Natural killer cell (primary cell): ENCODE data around the gene PLPPR2. TPM values are rescaled to one million over a fixed set of nuclear protein-coding genes. Genes with fewer than 3 reads are reported as not detected.
"Not testable (repeated sequence)": the region's sequence is repeated elsewhere in the genome, so short reads cannot be mapped to it uniquely, and the experiment has no call there.

Source experiments
- ATAC-seq, 3 donors: fragments of 150-1000 bp in 2 of 3; fragments of 200-7000 bp in 1 of 3; cut with Tn5 transposase; 1 replicate in 1 of 3; 2 replicates in 2 of 3; pipeline ENCODE4 v1.10.0; 2021; ENCODE audit warnings: mild to moderate bottlenecking in 2 of 3, moderate library complexity in 2 of 3
- DNase-seq, 2 donors: peaks; one replicate each; pipeline versions ENCODE4 v3.0.0 to v3.0.0-alpha.2; 2013 to 2021; ENCODE audit warnings: mixed read lengths in 1 of 2
- H3K27ac ChIP-seq: one replicate; pipeline ENCODE4 v1.5.1; 2013; ENCODE audit warnings: mild to moderate bottlenecking, low read length
- H3K27me3 ChIP-seq: one replicate; pipeline ENCODE4 v1.6.1; 2013; ENCODE audit warnings: low read length; ENCODE audit not compliant: control insufficient read depth, insufficient read depth
- H3K36me3 ChIP-seq: one replicate; pipeline ENCODE4 v1.6.1; 2013; ENCODE audit warnings: low read length; ENCODE audit not compliant: control insufficient read depth, insufficient read depth
- H3K4me1 ChIP-seq: one replicate; pipeline ENCODE4 v1.6.1; 2013; ENCODE audit warnings: low read length; ENCODE audit not compliant: control insufficient read depth, insufficient read depth
- H3K4me3 ChIP-seq: one replicate; pipeline ENCODE4 v1.5.1; 2013; ENCODE audit warnings: low read length
- H3K9me3 ChIP-seq: one replicate; pipeline ENCODE4 v1.6.1; 2013; ENCODE audit warnings: low read length; ENCODE audit not compliant: control insufficient read depth, insufficient read depth
- H3K27ac Mint-ChIP-seq, 2 donors: one replicate each; pipeline ENCODE4 v1.8.0; 2022; ENCODE audit warnings: mild to moderate bottlenecking in 2 of 2, mixed read lengths in 2 of 2, moderate library complexity in 1 of 2
- H3K27me3 Mint-ChIP-seq, 2 donors: one replicate each; pipeline ENCODE4 v1.8.0; 2022; ENCODE audit warnings: low read depth in 2 of 2, mixed read lengths in 2 of 2
- H3K36me3 Mint-ChIP-seq: one replicate; pipeline ENCODE4 v1.8.0; 2022; ENCODE audit warnings: mixed read lengths
- H3K4me1 Mint-ChIP-seq, 2 donors: one replicate each; pipeline ENCODE4 v1.8.0; 2022; ENCODE audit warnings: mixed read lengths in 2 of 2
- H3K4me3 Mint-ChIP-seq: one replicate; pipeline ENCODE4 v1.8.0; 2022; ENCODE audit warnings: mild to moderate bottlenecking, moderate library complexity, mixed read lengths
- H3K9me3 Mint-ChIP-seq, 2 donors: one replicate each; pipeline ENCODE4 v1.8.0; 2022; ENCODE audit warnings: mixed read lengths in 2 of 2
- CTCF ChIP-seq: fragments of 200-600 bp; IDR thresholded peaks from one replicate; pipeline ENCODE4 v1.8.0; 2022; ENCODE audit warnings: antibody characterized with exemption
- WGBS: methylation state at CpG from one replicate; pipeline ENCODE4 v1.1.7; 2013; ENCODE audit warnings: missing lambda C conversion rate; ENCODE audit not compliant: insufficient coverage; 5-methylcytosine and 5-hydroxymethylcytosine counted together
- intact Hi-C: fragments of 100-400 bp; cut with micrococcal nuclease; formaldehyde crosslinking; loops from one replicate; pipeline ENCODE4 v1.14.2; 2022
- total RNA-seq, 4 donors: library from RNA; stranded (reverse); fragments of 120-200 nt in 1 of 4; gene quantifications; one replicate each; pipeline versions ENCODE4 v1.2.3 to v1.2.4, GENCODE V29; 2013 to 2022

Gene PLPPR2
- total RNA-seq, 3 donors from 2014 or later (not counting 1 experiment from before 2014, with no cell fraction given) = 13.3 to 21.1 (median 16.1) TPM

- ATAC-seq = no peak
- no peaks in the 10 kb centered on the region for H3K36me3 ChIP-seq
These were observed 25.1 kb upstream of the PLPPR2 start for GRCh38 chr19:11330127-11330526.

GRCh38 chr19:11331502-11331901 is 23.7 kb upstream of the PLPPR2 start:
- Mint-ChIP-seq H3K4me3 (no peak overlapping the region), H3K27ac (no peak overlapping the region), H3K36me3 (no peaks in the 10 kb centered on the region), H3K4me1 (no peaks in the 10 kb centered on the region), H3K9me3 (no peaks in the 10 kb centered on the region), H3K27me3 (no peaks in the 10 kb centered on the region)
- no peaks in the 10 kb centered on the region for H3K27me3 ChIP-seq
- H3K4me3 ChIP-seq = no peak overlapping the region
- H3K4me1 ChIP-seq = no peaks in the 10 kb centered on the region
- DNase-seq = no peak
- 96% methylated on average over 4 of the region's 4 CpGs for WGBS
- intact Hi-C loops = no loop called here
- no peak for TF ChIP-seq CTCF
- no peaks in the 10 kb centered on the region for H3K9me3 ChIP-seq
- ATAC-seq = no peak
- no peak overlapping the region for H3K27ac ChIP-seq
- no peaks in the 10 kb centered on the region for H3K36me3 ChIP-seq

More at GRCh38 chr19:11330127-11330526, 25.1 kb upstream of the PLPPR2 start:
- no peaks in the 10 kb centered on the region for H3K4me1 Mint-ChIP-seq
- no peak overlapping the region for H3K27ac ChIP-seq
- 87% methylated on average over 4 of the region's 4 CpGs for WGBS
- no peaks in the 10 kb centered on the region for H3K9me3 Mint-ChIP-seq
- H3K27me3 Mint-ChIP-seq = no peaks in the 10 kb centered on the region
- H3K9me3 ChIP-seq = no peaks in the 10 kb centered on the region
- no peak overlapping the region for H3K27ac Mint-ChIP-seq
- H3K27me3 ChIP-seq = no peaks in the 10 kb centered on the region
- no peaks in the 10 kb centered on the region for H3K36me3 Mint-ChIP-seq
- peaks cover under 1% of the 10 kb centered on the region for H3K4me1 ChIP-seq
- H3K4me3 Mint-ChIP-seq = no peak overlapping the region
- intact Hi-C loops = no loop called here
- no peak overlapping the region for H3K4me3 ChIP-seq
- TF ChIP-seq CTCF = no peak
- DNase-seq = no peak

- Histone ChIP-seq H3K27me3 (no peaks in the 10 kb centered on the region), H3K27ac (no peak overlapping the region), H3K4me1 (peaks cover 10% of the 10 kb centered on the region), H3K36me3 (no peaks in the 10 kb centered on the region), H3K9me3 (no peaks in the 10 kb centered on the region), H3K4me3 (no peak overlapping the region)
- Mint-ChIP-seq H3K9me3 (no peaks in the 10 kb centered on the region), H3K4me3 (no peak overlapping the region), H3K27ac (no peak overlapping the region), H3K36me3 (no peaks in the 10 kb centered on the region), H3K4me1 (peaks cover 8% of the 10 kb centered on the region in 2 donors), H3K27me3 (no peaks in the 10 kb centered on the region)
- ATAC-seq = no peak
- WGBS = 94% methylated on average over 5 of the region's 5 CpGs
- no peak for DNase-seq
- intact Hi-C loops = no loop called here
- TF ChIP-seq CTCF = no peak
These were observed 22.4 kb upstream of the PLPPR2 start for GRCh38 chr19:11332822-11333221.

- H3K27ac Mint-ChIP-seq, H3K27me3 Mint-ChIP-seq, H3K4me3 ChIP-seq, H3K36me3 ChIP-seq, H3K27ac ChIP-seq, H3K27me3 ChIP-seq, H3K9me3 ChIP-seq, H3K9me3 Mint-ChIP-seq, H3K4me3 Mint-ChIP-seq, intact Hi-C loops, H3K36me3 Mint-ChIP-seq, ATAC-seq, DNase-seq: not testable (repeated sequence)
- 95% methylated on average over 9 of the region's 9 CpGs for WGBS
- peaks cover 20% of the 10 kb centered on the region for H3K4me1 ChIP-seq
- peaks cover 15 to 18% of the 10 kb centered on the region in 2 donors for H3K4me1 Mint-ChIP-seq
These were observed 21.4 kb upstream of the PLPPR2 start for GRCh38 chr19:11333838-11334237.
